NCI-H1694 treated with DMSO at 0.1 percent for 48 hours (cell line): ENCODE data around the gene MAG.

ENCODE experiments used
- DNase-seq: peaks from one replicate; lab custom pipeline; 2025; lab: John Stamatoyannopoulos, UW

MAG gene

DNA sequence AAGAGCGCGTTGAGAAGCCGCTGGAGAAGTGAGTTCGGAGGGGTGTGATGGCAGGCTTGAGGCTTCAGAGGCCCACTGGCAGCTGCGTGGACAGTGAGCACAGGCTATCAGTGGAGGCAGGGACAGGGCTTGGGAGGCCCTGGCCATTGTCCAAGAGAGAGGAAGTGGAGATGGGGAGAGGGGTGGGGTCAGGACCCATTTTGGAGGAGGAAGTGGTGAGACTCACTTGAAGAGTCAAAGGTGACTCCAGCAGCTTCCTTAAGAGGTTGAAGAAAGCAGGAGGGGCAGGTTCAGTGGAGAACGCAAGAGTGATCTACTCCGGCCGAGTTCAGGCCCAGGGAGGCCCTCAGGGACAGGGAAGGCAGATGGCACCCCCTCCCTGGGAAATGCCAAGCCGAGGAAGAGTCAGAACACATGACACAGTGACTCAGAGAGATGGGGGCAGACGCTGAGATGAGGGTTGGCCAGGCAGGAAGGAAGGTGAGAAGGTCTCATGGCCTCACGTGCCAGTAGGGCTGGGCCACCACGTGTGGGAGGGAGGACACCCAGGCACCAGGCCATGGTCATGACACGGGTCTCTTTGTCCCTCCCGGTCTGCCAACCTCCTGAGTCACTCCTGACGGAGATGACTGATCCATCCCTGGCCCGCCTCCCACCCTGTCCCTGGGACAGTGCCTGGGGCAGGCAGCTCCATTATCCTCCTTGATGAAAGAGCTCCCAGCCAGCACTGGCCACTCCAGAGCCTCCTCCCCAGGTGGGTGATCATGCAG lies 26.9 kb downstream of the MAG start:
- DNase-seq: no peak

DNA sequence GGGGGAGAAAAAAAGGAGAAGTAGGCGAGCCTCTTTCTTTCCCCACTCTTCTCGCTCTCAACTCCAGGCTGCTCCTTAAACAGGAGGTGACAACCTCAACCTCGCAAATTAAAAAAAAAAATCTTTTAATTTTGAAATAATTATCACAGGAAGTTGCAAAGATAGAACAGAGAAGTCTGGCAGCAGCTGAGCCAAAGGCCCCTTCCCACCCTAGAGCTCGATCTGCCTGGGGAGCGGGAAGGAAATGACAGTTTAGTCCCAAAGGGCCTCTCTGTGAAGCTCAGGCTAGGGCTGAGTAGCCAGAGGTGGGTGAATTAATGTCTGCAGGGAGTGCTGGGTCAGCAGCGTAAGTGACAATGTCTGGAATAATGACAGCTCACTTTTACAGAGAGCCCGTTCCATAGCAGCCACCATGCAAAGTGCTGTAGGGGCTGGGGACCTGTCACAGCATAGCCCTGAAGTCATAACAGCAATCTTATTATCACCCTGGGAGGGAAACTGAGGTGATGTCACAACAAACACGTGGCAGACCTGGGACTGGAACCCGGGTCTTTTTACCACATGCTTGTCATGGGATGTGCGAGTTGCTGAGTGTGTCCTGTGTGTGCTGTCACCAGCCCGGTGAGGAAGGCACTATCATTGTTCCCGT lies 28.2 kb downstream of the MAG start:
- DNase-seq: no peak

DNA sequence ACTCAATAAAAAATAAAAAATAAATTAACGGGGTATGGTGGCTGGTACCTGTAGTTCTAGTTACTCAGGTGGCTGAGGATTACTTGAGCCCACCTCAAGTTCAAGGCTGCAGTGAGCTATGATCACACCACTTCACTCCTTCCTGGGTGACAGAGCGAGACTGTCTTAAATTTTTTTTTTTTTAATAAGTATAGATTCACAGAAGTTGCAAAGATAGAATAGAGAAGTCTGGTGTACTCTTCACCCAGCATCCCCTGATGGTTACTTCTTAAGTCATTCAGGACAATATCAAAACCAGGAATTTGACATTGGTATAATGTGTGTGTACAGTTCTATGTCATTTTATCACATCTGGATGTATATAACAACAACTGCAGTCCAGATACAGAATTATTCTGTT lies 29.3 kb downstream of the MAG start:
- DNase-seq: no peak

DNA sequence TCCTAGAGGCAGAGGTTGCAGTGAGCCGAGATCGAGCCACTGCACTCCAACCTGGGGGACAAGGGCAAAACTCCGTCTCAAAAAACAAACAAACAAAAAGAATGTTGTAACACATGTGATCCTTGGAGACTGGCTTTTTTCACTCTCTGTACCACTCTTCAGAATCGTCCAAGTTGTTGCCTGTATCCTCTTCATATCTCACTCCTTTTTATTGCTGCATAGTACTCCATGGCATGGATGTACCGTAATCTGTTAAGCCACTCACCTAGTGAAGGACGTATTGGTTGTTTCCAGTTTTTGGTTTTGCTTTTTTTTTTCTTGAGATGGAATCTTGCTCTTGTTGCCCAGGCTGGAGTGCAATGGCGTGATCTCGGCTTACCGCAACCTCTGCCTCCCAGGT lies 30.1 kb downstream of the MAG start:
- no peak for DNase-seq

DNA sequence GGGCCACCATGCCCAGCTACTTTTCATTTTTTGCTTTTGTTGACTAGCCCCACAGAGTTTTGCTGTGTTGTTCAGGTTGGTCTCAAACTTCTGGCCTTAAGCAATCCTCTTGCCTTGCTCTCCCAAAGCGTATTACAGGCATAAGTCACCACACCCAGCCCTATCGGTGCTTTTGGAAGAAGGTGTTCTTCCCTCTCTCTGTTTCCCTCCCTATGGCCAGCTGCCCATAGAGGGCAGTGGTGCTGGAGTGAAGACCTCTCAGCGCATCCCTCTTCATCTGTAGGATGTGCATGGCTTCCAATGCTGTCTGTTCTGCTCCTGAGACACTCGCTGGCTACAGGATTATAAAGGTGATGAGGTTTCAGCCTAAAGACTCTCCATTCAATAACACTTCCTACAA lies 35.7 kb downstream of the MAG start:
- no peak for DNase-seq

DNA sequence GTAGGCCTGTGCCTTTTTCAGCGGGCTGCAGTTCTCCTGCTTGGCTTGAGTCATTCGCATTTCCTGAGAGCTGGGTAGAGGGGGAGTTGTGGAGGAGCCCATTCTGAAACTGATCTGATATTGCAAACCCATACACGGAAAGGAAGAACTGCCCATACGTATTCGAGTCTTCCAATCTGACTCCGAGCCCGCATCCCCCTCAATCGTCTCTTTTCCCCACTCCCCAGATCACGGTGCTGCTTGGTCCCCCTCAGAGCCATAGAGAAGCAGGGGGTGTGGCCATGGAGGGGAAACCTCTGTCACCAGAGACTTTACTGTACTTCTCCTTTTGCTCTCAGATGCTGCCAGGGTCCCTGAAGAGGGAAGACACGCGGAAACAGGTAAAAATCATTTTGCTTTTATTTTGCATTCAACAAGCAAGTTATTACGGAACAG lies 36.9 kb downstream of the MAG start, which contains the start of gene CD22:
CD22 (plus strand) TSS at position 337 of the 435 bp plus-strand sequence. CDS start 2,854 bp downstream, outside the sequence.
- no peak for DNase-seq

DNA sequence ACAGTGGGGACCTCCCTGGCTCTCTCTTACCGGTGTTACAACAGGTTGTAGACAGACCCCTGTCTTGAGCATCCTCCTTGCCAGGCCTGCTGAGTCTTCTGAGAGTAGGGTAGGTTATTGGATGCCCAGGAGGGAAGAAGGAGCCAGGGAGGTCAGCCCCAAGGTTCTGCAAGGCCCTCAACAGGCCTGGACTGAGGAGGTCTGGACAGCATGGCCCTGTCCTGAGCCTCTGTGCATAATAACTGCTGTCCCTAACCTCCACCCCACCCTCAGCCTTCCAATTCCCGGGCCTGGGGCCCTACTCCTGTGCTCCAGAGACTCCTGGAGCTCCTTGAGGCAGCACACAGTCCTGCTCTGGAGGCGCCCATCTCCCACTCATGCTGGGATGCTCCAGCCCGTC lies 37.4 kb downstream of the MAG start:
- DNase-seq: no peak

DNA sequence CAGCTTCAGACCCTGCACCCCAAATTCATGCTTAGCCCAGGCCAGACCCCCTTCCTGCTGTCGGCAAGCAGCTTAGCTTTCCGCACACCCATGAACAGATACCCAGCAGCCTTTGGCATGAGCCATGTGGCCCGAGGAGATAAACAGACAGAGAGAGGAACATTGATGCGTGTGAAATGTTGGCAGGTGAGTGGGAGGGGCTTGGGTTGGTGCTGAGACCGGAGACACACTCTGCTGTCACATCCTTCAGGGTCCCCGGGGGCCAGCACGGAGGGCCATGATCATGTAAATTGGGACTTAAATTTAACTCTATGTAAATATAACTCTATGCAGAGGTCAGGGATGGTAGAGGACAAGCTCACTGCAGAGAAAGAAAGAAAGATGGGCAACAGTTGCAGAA lies 38.5 kb downstream of the MAG start:
- no peak for DNase-seq

DNA sequence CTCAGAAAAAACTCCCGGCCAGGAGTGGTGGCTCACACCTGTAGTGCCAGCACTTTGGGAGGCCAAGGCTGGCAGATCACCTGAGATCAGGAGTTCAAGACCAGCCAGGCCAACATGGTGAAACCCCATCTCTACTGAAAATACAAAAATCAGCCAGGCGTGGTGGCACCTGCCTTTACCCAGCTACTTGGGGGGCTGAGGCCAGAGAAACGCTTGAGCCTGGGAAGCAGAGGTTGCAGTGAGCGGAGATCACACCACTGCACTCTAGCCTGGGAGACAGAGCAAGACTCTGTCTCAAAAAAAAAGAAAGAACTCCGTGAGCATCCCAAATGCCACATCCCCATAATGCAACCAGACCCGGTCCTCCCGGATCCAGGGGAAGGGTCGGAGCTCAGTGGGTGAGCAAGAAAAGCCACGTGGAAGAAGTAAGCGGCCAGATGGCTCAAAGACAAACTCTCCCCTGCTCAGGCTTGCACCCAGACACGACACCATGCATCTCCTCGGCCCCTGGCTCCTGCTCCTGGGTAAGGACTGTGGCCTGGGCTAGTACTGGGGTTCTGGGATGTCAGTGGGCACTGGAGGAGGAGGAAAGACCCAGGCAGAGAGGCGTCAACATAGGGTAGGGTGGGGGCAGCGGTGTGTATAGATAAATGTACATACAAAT lies 39.7 kb downstream of the MAG start:
- no peak for DNase-seq

DNA sequence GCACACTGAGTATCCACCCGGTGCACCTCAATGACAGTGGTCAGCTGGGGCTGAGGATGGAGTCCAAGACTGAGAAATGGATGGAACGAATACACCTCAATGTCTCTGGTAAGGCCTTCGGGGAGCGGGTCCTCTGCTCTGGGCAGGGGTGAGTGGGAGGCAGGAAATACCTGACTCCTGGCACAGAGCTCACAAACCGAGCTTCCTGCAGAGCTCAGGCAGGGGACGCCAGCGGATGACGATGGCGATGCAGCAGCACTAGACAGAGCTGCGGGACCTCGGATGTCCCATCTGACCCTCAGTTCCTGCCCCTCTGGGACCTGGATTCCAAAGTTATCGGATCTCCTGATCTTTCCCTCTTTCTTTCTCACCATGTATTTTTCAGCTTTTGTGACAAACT lies 40.9 kb downstream of the MAG start:
- no peak for DNase-seq

DNA sequence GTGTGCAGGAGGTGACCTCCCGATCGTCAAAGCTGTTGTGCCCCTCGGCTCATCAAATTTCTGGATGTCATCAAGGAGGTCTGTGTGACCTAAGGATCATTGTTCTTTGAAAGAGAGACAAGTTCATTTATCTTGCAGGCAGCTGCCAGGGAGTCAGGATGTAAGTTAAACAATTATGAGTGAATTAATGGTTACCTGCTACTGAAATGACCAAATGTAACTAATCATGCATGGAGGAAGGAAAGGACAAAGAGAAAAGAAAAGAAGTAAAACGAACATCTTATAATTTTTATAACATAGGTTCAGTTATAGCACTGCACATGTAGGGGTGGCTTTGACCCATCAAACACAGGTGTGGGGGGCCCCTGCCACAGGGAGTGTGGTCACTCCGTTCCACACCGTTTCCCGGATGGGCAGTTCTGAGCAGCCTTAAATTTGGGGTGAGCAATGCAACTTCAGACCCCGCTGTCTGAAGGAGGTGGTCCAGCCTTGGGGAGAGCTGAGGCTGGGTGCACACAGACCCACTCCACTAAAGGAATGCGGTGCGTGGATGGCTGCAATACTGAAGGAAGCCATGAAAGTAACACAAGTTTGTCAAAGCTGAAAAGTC lies 42.3 kb downstream of the MAG start:
- no peak for DNase-seq

DNA sequence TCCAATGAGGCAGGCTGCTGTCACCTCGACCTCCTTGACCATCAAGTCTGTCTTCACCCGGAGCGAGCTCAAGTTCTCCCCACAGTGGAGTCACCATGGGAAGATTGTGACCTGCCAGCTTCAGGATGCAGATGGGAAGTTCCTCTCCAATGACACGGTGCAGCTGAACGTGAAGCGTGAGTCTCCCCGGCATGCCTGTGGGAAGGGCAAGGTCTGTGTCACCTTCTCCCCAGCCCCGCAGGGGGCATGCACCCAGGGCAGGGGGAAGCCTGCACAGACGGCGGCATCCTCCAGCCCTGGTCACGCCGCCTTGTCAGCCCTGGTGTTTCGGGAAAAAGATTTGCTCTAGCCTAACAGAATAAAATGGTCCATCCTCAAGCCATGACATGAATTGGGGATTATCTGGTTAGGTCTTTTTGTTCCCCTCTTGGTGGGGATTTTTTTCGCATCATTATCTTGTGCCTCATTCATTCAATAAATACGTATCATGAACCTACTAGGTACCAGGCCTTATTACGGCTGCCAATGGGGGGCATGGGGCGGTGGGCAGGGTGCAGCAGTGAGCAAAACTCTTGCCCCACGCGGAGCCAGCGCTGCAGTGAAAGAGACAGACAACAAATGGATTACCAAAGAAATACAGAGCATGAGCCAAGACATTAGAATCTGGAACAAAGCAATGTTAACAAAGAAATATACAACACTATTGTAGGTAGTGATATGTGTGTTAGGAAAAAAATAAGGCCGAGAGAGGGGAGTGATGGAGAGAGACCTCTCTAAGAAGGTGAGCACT lies 44.4 kb downstream of the MAG start:
- DNase-seq: no peak

DNA sequence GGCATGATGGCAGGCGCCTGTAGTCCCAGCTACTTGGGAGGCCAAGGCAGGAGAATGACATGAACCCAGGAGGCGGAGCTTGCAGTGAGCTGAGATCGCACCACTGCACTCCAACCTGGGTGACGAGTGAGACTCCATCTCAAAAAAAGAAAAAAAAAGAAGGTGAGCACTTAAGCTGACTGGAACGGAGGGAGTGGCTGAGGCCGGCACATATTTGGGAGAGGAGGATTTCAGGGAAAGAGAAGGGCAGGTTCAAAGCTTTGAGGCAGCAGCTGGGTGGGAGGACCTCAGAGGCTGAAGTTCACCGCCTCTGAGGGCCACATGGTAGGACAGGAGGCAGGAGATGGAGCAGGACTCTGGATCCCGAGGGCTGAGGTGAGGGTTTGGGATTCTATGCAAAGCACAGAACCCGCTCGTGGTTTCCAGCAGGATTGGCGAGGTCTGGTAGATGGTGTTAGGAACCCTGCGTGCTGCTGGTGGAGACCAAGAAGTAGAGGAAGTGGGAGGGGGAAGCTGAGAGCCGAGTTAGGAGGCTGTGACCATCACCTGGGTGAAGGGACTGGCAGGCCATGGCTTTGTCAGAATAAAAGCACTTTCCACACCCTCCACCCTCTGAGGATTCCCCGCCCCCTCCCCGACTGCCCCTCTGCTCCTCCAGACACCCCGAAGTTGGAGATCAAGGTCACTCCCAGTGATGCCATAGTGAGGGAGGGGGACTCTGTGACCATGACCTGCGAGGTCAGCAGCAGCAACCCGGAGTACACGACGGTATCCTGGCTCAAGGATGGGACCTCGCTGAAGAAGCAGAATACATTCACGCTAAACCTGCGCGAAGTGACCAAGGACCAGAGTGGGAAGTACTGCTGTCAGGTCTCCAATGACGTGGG lies 45.4 kb downstream of the MAG start:
- no peak for DNase-seq

DNA sequence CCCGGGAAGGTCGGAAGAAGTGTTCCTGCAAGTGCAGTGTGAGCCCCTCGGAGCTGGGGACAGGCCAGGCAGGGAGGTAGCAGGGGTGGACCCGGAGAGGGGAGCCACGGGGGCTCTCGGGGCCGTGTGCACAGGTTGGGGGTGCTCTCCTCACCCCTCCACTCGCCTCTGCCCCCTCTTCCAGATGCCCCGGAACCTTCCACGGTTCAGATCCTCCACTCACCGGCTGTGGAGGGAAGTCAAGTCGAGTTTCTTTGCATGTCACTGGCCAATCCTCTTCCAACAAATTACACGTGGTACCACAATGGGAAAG lies 46.0 kb downstream of the MAG start:
- DNase-seq: no peak

DNA sequence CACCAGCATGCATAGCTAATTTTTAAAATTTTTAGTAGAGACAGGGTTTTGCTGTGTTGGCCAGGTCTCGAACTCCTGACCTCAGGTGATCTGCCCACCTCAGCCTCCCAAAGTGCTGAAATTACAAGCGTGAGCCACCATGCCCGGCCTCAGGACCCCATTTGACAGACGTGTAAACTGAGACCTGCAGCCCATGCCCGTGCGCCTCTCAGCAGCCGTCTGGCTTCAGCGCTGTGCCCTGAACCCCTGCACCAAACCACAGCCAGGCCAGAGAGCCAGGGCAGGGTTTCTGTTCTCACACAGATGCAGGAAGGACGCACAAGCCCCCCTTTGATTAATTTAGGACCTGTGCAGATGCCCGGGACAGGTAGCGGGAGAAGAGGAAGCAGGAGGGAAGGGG lies 48.5 kb downstream of the MAG start:
- no peak for DNase-seq

DNA sequence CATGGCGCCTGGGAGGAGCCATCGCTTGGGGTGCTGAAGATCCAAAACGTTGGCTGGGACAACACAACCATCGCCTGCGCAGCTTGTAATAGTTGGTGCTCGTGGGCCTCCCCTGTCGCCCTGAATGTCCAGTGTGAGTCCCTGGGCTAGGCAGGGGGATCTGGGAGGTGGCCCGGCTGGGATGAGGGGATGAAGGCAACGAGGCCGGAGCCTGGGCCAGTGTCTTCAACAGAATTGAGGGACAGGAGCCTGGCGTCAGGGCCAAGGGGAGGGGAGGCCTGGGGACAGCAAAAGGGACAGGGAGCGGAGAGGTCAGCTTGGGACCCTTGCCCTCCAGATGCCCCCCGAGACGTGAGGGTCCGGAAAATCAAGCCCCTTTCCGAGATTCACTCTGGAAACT lies 49.0 kb downstream of the MAG start:
- DNase-seq: no peak

DNA sequence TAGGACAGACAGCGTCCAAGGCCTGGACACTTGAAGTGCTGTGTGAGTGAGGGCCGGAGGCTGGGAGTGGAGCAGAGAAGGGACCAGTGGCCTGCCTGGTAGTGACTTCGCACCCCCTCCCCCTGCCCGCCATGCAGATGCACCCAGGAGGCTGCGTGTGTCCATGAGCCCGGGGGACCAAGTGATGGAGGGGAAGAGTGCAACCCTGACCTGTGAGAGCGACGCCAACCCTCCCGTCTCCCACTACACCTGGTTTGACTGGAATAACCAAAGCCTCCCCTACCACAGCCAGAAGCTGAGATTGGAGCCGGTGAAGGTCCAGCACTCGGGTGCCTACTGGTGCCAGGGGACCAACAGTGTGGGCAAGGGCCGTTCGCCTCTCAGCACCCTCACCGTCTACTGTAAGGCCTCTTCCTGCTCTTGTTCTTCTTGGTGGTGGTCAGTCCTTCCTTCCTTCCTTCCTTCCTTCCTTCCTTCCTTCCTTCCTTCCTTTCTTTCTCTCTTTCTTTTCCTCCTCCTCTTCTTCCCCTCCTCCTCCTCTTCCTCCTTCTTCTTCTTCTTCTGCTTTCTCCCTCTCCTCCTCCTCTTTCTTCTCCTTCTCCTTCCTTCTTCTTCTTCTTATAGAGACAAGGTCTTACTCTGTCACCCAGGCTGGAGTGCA lies 49.7 kb downstream of the MAG start:
- no peak for DNase-seq

DNA sequence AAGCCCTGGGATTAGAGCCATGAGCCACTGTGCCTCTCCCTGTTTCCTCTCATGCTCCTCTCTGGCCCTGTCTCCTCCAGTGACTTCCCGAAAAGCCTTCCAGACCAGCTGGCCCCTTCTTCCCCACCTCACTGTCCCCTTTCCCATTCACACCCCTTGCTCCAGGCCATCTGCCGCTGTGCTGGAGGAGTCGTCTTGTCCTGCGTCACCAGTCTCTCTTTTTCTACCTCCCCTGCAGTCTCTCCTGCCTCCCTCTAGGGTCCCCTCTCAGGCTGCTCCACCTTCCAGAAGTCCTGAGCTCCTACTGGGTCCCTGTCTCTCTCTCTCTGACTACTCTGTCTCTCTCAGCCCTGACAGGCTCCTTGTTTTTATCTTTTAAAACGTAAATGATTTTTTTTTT lies 50.5 kb downstream of the MAG start:
- DNase-seq: no peak

DNA sequence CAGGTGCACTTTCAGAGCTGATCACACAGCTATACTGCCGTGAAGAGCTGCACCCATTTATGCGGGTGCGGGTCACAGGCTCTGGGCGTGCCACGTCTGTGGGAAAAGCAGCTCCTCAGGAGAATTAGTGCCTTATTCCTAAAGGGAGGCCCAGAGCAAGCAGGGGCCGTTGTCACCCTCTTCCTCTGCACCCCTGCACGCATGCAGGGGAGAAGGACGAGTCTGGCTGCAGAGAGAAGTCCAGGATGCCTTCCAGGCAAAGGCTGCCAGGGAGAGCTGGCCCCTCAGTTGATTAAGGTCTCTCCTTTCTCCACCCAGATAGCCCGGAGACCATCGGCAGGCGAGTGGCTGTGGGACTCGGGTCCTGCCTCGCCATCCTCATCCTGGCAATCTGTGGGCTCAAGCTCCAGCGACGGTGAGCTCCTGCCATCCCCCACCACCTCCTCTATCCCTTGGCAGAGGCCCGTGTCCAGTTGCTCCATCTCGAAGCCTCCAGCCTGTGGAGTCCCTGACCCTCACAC lies 52.6 kb downstream of the MAG start:
- no peak for DNase-seq

DNA sequence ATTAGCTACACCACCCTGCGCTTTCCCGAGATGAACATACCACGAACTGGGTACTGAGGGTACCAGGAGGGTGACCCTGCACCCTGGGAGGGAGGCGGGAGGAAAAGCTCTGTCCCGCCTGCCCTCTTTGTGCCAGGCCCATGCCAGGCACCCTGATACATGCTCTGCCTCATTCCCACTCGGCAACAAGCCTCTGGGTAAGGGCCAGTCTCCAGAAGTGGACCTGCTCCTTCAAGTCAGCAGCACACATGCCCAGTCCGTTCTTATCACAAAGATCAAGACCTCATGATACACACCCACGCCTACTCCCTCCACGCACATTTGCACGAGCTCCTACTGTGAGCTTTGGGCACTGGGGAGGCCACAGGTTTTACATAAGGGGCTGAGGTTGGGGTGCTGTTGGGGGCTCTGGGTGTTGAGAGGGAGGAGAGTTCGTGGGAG lies 53.7 kb downstream of the MAG start:
- no peak for DNase-seq
